ENCODE data around the gene NMUR2.

Gene NMUR2

DNA sequence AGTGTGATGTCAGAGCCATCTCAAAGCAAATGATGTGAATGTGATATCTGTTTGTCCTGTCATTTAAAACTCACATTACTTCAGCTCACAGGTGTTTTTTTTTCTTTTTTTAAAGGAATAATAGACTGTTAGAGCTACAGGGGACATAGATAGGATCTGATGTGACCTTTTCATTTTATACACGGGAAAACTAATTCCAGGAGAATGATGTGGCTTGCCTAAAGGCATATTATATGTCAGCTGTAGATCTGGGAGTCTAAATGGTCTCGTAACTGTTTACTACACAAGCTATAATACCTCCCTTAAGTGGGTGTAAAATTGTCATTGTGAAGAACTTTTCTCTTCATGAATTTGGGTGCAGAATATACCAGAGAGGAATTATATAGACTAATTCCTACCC, 2.0 kb downstream of the NMUR2 start:
- TF ChIP-seq, protein P1, sequence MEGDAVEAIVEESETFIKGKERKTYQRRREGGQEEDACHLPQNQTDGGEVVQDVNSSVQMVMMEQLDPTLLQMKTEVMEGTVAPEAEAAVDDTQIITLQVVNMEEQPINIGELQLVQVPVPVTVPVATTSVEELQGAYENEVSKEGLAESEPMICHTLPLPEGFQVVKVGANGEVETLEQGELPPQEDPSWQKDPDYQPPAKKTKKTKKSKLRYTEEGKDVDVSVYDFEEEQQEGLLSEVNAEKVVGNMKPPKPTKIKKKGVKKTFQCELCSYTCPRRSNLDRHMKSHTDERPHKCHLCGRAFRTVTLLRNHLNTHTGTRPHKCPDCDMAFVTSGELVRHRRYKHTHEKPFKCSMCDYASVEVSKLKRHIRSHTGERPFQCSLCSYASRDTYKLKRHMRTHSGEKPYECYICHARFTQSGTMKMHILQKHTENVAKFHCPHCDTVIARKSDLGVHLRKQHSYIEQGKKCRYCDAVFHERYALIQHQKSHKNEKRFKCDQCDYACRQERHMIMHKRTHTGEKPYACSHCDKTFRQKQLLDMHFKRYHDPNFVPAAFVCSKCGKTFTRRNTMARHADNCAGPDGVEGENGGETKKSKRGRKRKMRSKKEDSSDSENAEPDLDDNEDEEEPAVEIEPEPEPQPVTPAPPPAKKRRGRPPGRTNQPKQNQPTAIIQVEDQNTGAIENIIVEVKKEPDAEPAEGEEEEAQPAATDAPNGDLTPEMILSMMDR (IDR thresholded peaks at IDR 0.05; ENCODE audit: low read depth, low read length, missing control alignments), result no peak
- Histone ChIP-seq H3K4me3 (ENCODE audit: low read depth, low read length) (no peak overlapping the region), H3K27me3 (replicated peaks) (no peaks in the 10 kb centered on the region), H3K36me3 (replicated peaks) (no peaks in the 10 kb centered on the region), H3K27ac (no peak overlapping the region)
- no peak for DNase-seq
- in situ Hi-C loops (cut with HindIII; ENCODE audit: low pct_ligation_motif_present, low sequenced_read_pairs), result no loop called here

DNA sequence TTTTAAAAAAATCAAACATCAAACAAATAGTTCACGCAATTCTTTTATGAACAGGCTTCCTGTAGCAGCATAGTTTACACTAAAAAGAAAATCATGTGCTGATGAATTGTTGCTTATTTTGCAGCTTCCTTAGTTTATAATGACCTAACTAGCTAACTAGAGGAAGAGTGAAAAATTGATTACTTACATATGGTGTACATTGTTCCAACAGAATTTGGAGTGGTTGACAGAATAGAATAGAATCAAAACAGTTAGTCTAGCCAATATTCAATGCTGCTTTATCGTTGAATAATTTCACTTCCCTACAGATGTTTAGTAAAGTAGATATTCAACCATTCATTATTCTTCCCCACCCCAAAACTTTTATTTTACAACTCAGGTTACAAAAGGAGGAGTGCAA, 4.2 kb downstream of the NMUR2 start:
- in situ Hi-C loops (cut with HindIII; ENCODE audit: low pct_ligation_motif_present, low sequenced_read_pairs), result no loop called here
- H3K36me3 ChIP-seq (replicated peaks), result no peaks in the 10 kb centered on the region
- TF ChIP-seq, protein P1 (IDR thresholded peaks at IDR 0.05; ENCODE audit: low read depth, low read length, missing control alignments), result no peak
- DNase-seq, result no peak
- no peaks in the 10 kb centered on the region for H3K27me3 ChIP-seq (replicated peaks)
- H3K27ac ChIP-seq, result no peak overlapping the region
- H3K4me3 ChIP-seq (ENCODE audit: low read depth, low read length), result no peak overlapping the region

DNA sequence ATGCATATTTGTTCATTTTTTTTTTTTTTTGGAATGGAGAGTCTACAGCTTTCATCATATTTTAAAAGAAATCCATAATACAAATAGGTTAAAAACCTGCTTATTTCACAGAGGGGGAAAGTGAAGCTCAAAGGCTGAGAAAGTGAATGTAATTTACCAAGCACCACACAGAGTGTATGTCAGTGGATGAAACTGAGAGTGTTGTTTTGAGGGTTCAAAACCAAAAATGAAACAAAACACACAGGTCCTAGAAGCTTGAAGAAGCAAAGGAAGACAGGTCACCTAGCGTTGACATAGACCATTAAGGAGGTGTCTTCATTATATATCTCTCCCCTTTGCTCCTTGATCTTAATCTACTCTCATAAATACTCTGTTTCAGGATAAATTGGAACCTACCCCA, 7.5 kb downstream of the NMUR2 start:
- in situ Hi-C loops (cut with HindIII; ENCODE audit: low pct_ligation_motif_present, low sequenced_read_pairs), result no loop called here
- Histone ChIP-seq H3K4me3 (ENCODE audit: low read depth, low read length) (no peak overlapping the region), H3K36me3 (replicated peaks) (no peaks in the 10 kb centered on the region), H3K27ac (no peak overlapping the region), H3K27me3 (replicated peaks) (no peaks in the 10 kb centered on the region)
- TF ChIP-seq, protein P1 (IDR thresholded peaks at IDR 0.05; ENCODE audit: low read depth, low read length, missing control alignments), result no peak
- DNase-seq, result no peak

DNA sequence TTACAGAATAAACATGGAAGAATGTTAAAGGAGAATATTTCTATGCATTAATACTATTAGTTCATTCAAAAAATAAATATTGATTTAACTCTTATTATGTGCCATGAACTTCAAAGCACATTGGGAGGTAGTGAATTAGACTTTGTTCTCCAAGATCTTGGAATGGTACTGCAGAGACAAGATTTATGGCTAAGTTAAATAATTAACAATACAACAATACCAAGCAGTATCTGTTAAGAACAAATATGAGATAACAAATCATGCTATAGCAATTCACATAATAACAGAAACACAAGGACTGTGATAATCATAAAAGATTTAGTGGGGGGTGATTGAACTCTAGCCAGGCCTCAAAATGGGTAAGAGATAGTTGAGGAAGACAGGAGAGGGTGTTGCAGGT, 11.6 kb downstream of the NMUR2 start:
- TF ChIP-seq, protein P1 (IDR thresholded peaks at IDR 0.05; ENCODE audit: low read depth, low read length, missing control alignments), result no peak
- Histone ChIP-seq H3K27ac (no peak overlapping the region), H3K27me3 (replicated peaks) (no peaks in the 10 kb centered on the region), H3K4me3 (ENCODE audit: low read depth, low read length) (no peak overlapping the region), H3K36me3 (replicated peaks) (no peaks in the 10 kb centered on the region)
- DNase-seq, result no peak
- in situ Hi-C loops (cut with HindIII; ENCODE audit: low pct_ligation_motif_present, low sequenced_read_pairs), result no loop called here

DNA sequence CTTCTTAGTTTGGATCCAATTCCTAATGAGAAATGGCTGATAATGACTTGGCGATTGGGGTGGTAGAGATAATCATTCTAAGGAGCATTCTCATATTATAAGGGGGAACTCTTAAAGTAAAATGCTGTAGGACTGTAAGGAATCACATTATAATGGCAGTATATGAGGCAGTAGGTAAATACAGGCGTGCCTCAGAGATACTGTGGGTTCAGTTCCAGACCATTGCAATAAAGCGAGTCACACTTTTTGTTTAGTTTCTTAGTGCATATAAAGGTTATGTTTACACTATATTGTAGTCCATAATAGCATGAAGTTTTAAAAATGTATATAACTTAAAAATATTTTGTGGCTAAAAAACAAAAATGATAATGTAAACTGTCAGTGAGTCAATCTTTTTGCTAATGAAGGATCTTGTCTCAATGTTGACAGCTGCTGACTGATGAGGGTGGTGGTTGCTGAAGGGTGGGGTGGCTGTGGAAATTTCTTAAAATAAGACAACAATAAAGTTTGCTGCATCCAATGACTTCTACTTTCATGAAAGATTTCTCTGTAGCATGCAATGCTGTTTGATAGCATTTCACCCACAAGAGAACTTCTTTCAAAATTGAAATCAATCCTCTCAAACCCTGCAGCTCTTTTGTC, 15.8 kb downstream of the NMUR2 start:
- Histone ChIP-seq H3K4me3 (ENCODE audit: low read depth, low read length) (no peak overlapping the region), H3K36me3 (replicated peaks) (no peaks in the 10 kb centered on the region), H3K27ac (no peak overlapping the region), H3K27me3 (replicated peaks) (no peaks in the 10 kb centered on the region)
- DNase-seq, result no peak
- in situ Hi-C loops (cut with HindIII; ENCODE audit: low pct_ligation_motif_present, low sequenced_read_pairs), result no loop called here
- TF ChIP-seq, protein P1 (IDR thresholded peaks at IDR 0.05; ENCODE audit: low read depth, low read length, missing control alignments), result no peak

DNA sequence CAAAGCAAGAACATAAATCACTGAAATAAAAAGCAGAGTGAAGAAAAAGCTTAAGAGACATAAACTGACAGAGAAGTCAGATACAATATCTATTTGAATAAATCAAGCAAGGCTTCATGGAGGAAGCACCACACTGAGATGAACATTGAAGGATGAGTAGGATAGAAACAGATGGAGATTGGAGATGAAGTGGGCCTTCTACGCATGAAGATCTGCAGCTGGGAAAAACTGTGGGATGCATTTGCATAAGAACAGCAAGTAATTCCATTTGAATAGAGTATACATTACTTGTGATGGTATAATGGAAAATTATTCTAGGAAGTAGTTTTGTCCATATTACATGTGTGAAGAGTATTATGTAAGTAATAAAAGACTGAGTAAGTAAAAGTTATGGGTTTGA, 16.5 kb downstream of the NMUR2 start:
- H3K27ac ChIP-seq, result no peak overlapping the region
- no peaks in the 10 kb centered on the region for H3K36me3 ChIP-seq (replicated peaks)
- no peak for DNase-seq
- in situ Hi-C loops (cut with HindIII; ENCODE audit: low pct_ligation_motif_present, low sequenced_read_pairs), result no loop called here
- TF ChIP-seq, protein P1 (IDR thresholded peaks at IDR 0.05; ENCODE audit: low read depth, low read length, missing control alignments), result no peak
- no peak overlapping the region for H3K4me3 ChIP-seq (ENCODE audit: low read depth, low read length)
- H3K27me3 ChIP-seq (replicated peaks), result no peaks in the 10 kb centered on the region

Measured in brain microvascular endothelial cell (primary cell).